ENCODE results near the gene SPC25. TPM values are rescaled to one million over a fixed set of nuclear protein-coding genes. Genes with fewer than 3 reads are reported as not detected.

SPC25 gene
- total RNA-seq, 1 donor from 2014 or later: 60.0 TPM

GRCh38 chr2:168929031-168929430 is 38.8 kb upstream of the SPC25 start:
- Histone ChIP-seq H3K4me2 (no peak overlapping the region), H3F3A (ENCODE audit: low read depth) (no peaks in the 10 kb centered on the region), H3K9ac (no peak overlapping the region), H3K79me2 (ENCODE audit: low read depth) (no peaks in the 10 kb centered on the region), H4K20me1 (ENCODE audit: low read depth) (no peaks in the 10 kb centered on the region), H3K4me3 (no peak overlapping the region), H3K27me3 (no peaks in the 10 kb centered on the region), H3K9me3 (ENCODE audit: low read depth) (no peaks in the 10 kb centered on the region), H3K27ac (no peak overlapping the region), H2AFZ (replicated peaks) (no peak overlapping the region), H3K36me3 (no peaks in the 10 kb centered on the region), H3K4me1 (no peaks in the 10 kb centered on the region)
- no peaks in the 10 kb centered on the region for H3K36me3 Mint-ChIP-seq
- no peak overlapping the region for H3K27ac Mint-ChIP-seq
- no peak overlapping the region for H3K4me3 Mint-ChIP-seq
- DNase-seq (ENCODE audit: low spot score): no peak
- H3K27me3 Mint-ChIP-seq (ENCODE audit: insufficient read depth, low read depth): no peaks in the 10 kb centered on the region
- no peak for TF ChIP-seq EZH2 (IDR thresholded peaks at IDR 0.05)
- no peaks in the 10 kb centered on the region for H3K4me1 Mint-ChIP-seq
- peaks cover 3% of the 10 kb centered on the region for H3K9me3 Mint-ChIP-seq

GRCh38 chr2:168928113-168928831 is 38.0 kb upstream of the SPC25 start:
- no peak overlapping the region for H3K4me3 Mint-ChIP-seq
- Histone ChIP-seq H2AFZ (replicated peaks) (no peak overlapping the region), H4K20me1 (ENCODE audit: low read depth) (no peaks in the 10 kb centered on the region), H3K79me2 (ENCODE audit: low read depth) (no peaks in the 10 kb centered on the region), H3K9ac (no peak overlapping the region), H3K9me3 (ENCODE audit: low read depth) (no peaks in the 10 kb centered on the region), H3K4me2 (no peak overlapping the region), H3K4me1 (no peaks in the 10 kb centered on the region), H3K27me3 (no peaks in the 10 kb centered on the region), H3K27ac (no peak overlapping the region), H3K4me3 (no peak overlapping the region), H3K36me3 (no peaks in the 10 kb centered on the region), H3F3A (ENCODE audit: low read depth) (no peaks in the 10 kb centered on the region)
- no peaks in the 10 kb centered on the region for H3K4me1 Mint-ChIP-seq
- DNase-seq (ENCODE audit: low spot score): no peak
- no peak for TF ChIP-seq EZH2phosphoT487 (IDR thresholded peaks at IDR 0.05)
- no peak for TF ChIP-seq EZH2 (IDR thresholded peaks at IDR 0.05)
- TF ChIP-seq CTCF (IDR thresholded peaks at IDR 0.05): no peak
- no peaks in the 10 kb centered on the region for H3K27me3 Mint-ChIP-seq (ENCODE audit: insufficient read depth, low read depth)
- H3K27ac Mint-ChIP-seq: no peak overlapping the region
- H3K36me3 Mint-ChIP-seq: no peaks in the 10 kb centered on the region
- peaks cover 3% of the 10 kb centered on the region for H3K9me3 Mint-ChIP-seq

- no peak overlapping the region for H3K4me3 Mint-ChIP-seq
- Histone ChIP-seq H3K9me3 (ENCODE audit: low read depth) (no peaks in the 10 kb centered on the region), H3K27me3 (no peaks in the 10 kb centered on the region), H4K20me1 (ENCODE audit: low read depth) (no peaks in the 10 kb centered on the region), H3K4me3 (no peak overlapping the region), H3K9ac (no peak overlapping the region), H3K79me2 (ENCODE audit: low read depth) (no peaks in the 10 kb centered on the region), H2AFZ (replicated peaks) (no peak overlapping the region), H3K36me3 (no peaks in the 10 kb centered on the region), H3K27ac (no peak overlapping the region), H3K4me1 (no peaks in the 10 kb centered on the region), H3K4me2 (no peak overlapping the region), H3F3A (ENCODE audit: low read depth) (no peaks in the 10 kb centered on the region)
- TF ChIP-seq CTCF (IDR thresholded peaks at IDR 0.05) (no peak), EZH2 (IDR thresholded peaks at IDR 0.05) (no peak), EZH2phosphoT487 (IDR thresholded peaks at IDR 0.05) (no peak)
- no peaks in the 10 kb centered on the region for H3K27me3 Mint-ChIP-seq (ENCODE audit: insufficient read depth, low read depth)
- H3K4me1 Mint-ChIP-seq: no peaks in the 10 kb centered on the region
- no peaks in the 10 kb centered on the region for H3K36me3 Mint-ChIP-seq
- no peak overlapping the region for H3K27ac Mint-ChIP-seq
- DNase-seq (ENCODE audit: low spot score): no peak
- H3K9me3 Mint-ChIP-seq: no peaks in the 10 kb centered on the region
Measured at GRCh38 chr2:168926621-168927386, 36.6 kb upstream of the SPC25 start.
